DMS53 treated with DMSO at 0.1 percent for 48 hours (cell line): Measurements from ENCODE around the gene MARK2.

Experiments used
- DNase-seq: peaks from one replicate; lab custom pipeline; 2025; ENCODE audit not compliant: unreplicated experiment; lab: John Stamatoyannopoulos, UW

MARK2 gene

GRCh38 chr11:63907808-63908530 lies 69.1 kb downstream of the MARK2 start:
- no peak for DNase-seq

DNA sequence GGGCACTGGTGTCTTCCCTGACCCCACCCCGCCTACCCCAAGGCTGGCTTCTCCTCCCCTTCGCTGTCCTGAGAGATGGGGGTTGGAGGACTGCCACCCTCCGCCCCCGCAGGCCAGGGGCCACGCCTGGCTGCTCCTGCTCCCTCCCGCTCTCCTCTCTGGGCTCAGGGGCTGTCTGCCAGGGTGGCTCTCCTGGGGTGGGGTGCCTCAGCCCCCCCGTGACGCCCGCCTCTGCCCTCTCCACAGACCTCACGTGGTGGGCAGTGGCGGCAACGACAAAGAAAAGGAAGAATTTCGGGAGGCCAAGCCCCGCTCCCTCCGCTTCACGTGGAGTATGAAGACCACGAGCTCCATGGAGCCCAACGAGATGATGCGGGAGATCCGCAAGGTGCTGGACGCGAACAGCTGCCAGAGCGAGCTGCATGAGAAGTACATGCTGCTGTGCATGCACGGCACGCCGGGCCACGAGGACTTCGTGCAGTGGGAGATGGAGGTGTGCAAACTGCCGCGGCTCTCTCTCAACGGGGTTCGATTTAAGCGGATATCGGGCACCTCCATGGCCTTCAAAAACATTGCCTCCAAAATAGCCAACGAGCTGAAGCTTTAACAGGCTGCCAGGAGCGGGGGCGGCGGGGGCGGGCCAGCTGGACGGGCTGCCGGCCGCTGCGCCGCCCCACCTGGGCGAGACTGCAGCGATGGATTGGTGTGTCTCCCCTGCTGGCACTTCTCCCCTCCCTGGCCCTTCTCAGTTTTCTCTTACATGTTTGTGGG lies 69.9 kb downstream of the MARK2 start:
- no peak for DNase-seq

GRCh38 chr11:63909591-63910506 lies 70.9 kb downstream of the MARK2 start:
- no peak for DNase-seq

DNA sequence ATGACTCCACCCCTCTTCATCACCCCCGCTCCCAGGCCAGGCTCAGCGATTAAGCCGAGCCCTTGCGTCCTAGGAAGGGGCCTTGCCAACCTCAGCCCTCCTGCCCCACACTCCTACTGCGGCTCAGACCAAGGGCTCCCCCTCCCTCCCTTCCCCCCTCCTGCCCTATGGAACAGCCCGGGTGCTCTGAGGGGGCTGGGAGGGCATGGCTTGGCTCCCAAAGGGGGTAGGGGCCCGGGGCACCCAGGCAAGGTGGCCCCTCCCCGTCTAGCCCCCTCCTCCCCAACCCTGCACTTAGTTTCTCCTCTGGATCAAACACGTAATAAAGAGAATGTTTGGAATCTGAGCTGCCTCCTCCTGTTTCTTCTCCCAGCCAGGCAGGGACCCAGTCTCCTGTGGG lies 71.8 kb downstream of the MARK2 start:
- DNase-seq: no peak

GRCh38 chr11:63911440-63911839 lies 72.5 kb downstream of the MARK2 start:
- DNase-seq: no peak

DNA sequence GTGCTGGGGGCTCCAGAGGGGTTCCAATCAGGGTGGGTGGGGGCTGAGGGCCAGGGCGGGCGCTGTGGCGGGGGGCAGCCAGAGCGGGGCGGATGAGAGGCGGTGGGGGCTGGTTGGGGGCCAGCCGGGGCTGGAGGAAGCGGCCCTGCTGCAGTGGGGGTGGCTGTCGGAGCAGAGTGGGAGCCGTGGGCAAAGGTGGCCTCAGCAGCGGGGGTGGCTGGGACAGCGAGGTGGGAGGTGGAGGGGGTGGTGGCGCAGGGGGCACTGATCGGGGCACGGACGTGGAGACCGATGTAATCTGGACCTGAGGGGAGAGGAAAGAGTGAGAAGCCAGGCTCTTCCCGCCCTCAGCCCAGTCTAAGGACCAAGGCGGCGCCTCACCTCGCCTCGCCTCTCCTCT lies 73.0 kb downstream of the MARK2 start:
- DNase-seq: no peak

DNA sequence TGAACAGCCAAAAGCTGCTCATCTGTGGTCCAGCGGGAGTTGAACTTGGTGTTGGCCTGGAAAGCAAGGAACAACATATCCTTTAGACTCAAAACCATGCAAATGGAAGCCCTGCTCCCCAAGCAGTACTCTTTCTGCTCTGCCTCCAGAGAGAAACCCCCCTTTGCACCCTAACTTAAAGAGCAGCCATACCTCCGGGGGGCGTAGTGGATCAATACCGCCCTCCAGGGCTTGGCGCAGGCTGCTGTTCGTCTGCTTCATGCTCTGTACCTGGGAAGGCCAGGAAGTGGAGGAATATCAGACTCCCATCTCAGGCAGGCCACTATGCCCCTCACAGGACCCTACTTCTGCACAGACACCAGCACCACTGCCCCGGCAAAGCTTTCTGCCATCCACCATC lies 73.8 kb downstream of the MARK2 start:
- DNase-seq: no peak

DNA sequence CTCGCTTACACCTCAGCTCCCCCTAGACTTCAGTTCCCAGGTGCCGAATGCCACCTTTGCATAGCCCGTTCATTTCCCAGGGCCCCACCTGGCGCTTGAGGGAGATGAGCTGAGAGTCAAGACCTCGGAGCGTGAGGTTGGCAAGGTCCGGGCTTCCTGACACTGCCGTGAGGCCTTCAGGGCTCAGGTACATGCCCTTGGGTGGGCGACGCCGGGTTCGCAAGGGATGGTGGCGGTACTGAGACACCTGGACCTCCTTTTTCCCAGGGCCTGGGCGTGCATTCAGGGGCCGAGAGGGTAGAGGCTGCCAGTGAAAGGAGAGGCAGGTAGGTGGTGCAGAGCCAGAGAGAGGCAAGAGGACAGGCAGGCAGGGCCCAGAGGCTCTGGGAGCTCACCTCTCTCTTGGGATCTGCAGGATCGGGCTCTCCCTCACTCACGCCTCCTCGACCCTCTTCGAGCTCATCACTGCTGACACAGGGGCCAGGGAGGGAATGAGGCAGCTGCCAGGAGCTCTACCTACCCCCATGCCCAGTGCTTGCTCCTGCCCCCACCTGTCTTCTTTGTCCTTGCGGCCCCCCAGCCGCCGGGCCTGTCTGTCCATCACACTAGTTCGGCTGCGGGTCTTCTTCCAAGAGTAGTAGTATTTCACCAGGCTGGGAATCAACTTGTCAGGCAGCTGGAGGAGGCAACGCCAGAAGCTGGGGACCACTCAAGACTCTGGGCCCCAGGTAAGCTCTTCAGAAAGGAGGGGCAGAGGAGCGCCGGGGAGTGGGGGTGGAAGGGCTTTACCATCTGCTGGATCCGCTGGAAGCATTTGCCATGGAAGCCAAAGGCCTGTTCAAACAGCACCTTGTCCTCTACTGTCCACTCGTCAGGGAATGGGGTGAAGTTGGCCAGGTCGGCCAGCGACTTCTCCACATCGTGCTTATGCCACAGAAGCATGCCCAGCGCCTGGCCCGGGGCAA lies 75.2 kb downstream of the MARK2 start:
- no peak for DNase-seq

DNA sequence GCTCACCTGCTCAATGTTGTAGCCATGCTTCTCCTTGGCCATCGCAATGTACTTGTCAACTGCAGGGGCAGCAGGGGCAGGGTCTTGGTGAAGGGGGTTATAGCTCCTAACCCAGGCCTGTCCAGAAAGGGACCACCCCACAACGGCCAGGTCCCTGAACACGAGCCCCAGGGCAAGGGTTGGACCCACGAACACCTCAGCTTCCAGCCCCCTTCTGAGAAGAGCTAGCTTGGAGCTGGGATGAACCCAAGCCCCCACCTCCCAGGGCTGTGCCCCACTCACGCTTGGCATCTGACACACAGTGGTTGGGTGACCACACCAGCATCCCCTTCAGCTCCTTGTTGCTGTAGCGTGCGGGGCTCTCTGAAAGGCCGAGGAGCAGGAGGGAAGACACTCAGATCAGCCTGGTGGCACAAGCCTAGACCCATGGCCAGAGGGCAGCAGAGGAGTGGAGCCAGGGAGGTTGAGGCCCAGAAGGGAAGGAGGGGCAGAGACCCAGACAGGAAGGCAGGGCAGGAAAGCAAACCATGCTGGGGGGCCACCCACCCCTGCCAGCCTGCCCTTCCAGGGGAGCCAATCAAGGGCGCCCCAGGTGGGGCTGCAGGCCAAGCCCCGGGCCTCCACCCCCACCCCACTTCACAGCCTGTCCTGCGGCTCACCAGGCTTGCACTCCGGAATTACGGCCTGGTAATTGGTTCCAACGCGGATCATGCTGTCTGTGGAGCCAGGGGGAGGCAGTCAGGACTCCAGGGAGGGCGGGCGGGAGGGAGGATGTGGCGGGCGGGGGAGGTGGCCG lies 76.2 kb downstream of the MARK2 start:
- DNase-seq: no peak

DNA sequence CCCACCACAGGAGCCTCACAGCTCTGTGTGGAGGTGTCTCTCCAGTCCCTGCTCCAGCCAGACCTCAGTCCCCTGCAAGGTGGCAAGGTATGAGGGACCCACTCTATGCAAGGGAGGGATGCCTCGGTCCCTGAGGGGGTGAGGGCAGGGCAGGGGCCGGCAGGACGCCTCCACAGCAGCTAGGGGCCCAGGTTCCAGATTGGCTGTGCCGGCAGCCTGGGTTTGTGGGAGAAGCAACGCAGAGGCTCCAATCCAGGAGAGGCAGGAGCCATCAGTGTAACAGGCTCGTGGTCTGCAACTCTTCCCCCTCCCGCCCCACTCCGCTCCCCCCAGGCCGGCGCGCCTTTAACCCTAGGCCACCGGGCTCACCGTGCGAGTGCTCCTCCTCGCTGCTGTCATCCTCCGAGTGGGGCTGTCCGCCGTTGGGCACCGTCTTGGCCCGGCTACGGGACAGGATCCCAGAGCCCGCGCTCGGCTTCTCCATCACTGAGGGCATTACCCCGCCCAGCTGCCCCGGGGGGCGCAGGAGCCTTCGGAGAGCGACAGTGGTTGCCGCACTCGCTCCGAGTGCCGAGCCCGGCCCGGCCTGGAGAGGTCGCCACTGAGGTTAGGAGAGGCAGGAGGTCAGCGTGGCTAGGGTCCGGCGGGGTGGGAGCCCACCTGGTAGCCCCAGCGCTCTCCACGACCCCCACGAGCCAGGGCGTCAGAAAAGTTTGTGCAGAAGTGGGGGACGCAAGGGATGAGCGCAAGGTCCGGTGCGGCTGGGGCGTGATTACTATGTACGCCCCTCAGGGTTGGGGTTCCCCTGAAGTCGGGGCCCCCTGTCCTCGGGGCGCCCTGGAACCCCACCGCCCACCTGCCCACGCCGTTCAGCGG lies 77.3 kb downstream of the MARK2 start:
- DNase-seq: no peak

DNA sequence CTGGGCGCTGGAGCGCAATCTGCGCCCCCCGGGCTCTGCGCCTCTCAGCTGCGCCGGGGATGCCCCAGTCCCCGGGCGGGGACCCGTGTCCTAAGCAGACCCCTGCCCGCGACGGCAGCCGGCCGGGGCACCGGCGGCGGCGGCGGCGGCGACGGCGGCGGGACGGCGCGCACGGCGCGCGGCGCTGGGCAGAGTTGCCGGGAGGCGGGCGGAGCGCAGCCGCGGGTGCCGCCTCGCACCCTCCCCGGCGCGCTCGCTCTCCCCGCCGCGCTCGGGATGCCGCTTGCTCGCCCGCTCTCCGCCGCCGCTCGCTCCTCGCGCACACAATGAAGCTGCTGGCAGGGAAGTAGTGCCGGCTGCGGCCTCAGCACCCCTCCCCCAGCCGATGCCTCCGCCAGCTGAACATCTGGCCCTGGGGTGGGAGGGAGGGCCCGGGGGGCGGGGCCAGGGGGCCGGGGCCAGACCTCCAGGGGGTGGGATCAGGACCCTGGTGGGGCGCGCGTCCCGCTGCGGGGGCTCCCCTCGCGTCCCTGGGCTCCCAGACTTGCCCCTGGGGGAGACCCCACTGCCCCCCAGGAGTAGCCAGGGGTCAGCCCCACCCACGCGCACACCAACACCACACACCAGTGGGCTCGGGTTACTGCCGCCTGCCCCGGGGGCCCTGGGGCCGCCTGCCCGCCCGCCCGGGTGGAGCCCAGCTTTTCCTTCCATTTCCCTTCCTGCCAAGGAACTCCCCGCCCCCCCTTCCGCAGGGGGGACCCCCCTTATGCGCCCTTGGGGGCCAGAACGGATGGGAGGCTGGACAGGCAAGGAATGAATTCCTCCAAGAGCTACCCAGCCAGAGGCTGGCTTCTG lies 78.2 kb downstream of the MARK2 start, which contains the start of gene RCOR2:
TSS of gene RCOR2 (minus strand) at position 328 of the 855 bp plus-strand sequence. CDS start 708 bp downstream, outside the sequence.
- peak; percentile 90 for DNase-seq

DNA sequence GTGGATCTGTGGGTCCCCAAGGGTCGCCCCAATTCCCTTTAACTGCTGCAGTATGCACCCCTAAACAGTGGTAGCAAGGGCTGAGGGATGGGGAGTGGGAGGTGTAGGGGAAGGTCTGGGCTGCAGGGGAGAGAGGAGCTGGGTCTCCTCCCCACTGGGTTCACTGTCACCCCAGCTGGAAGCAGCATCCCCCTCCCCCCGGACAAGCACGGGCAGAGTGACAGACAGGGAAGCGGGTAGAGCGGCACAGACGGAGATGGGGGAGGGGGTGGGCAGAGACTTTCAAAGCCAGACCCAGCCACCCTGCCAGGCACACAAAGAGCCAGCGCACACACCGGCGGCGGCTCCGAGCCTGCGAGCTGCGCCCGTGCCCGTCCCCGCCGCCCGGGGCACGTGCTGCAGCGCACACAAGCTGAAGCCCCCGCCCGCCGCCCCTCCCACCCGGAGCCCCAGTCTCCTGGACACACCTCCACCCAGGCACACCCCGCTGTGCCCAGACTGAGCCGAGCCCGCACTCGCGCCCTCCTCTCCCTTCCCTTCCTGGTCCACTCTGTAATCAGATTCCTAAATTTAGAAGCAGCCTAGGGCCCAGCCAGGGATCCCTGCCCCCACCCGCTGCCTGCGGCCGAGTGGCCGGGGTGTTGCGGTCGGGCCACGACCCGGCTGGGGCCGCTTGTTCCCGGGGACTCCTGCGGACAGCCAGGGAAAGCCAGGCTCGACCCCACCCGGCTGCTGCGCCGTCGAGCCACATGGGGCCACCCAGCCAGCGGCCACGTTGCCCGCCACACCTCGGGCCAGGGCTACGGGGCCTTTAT lies 79.0 kb downstream of the MARK2 start:
- DNase-seq: peak; percentile 62

- DNase-seq: peak; percentile 30
Observed at GRCh38 chr11:63918507-63919191, 79.7 kb downstream of the MARK2 start.

- peak; percentile 65 for DNase-seq
Observed at GRCh38 chr11:63919267-63920125, 80.6 kb downstream of the MARK2 start.
